Stimulated activated CD8-positive, alpha-beta memory T cell treated with anti-CD3 and anti-CD28 coated beads, Interleukin-7, amount 100 ng/mL, for 1 hour (primary cell): ENCODE results near the gene ALOX12B.
"Not testable (repeated sequence)": the region's sequence is repeated elsewhere in the genome, so short reads cannot be mapped to it uniquely, and the experiment has no call there.

ENCODE experiments used
- DNase-seq, 2 donors: peaks; one replicate each; pipeline ENCODE4 v3.0.0-alpha.2; 2020; ENCODE audit warnings: low read depth in 2 of 2

The ALOX12B gene

GRCh38 chr17:8082292-8082691 is 5.2 kb downstream of the ALOX12B start:
- no peak for DNase-seq

GRCh38 chr17:8081876-8082275 is 5.6 kb downstream of the ALOX12B start:
- DNase-seq = no peak

GRCh38 chr17:8080799-8081219 is 6.7 kb downstream of the ALOX12B start:
- DNase-seq = no peak

GRCh38 chr17:8080208-8080798 is 7.2 kb downstream of the ALOX12B start:
- no peak for DNase-seq

GRCh38 chr17:8079291-8080207 is 8.0 kb downstream of the ALOX12B start:
- peak; percentile 50 to 64 for DNase-seq

- DNase-seq = not testable (repeated sequence)
These were observed 9.6 kb downstream of the ALOX12B start for GRCh38 chr17:8077939-8078338.

GRCh38 chr17:8076502-8077266 is 10.8 kb downstream of the ALOX12B start:
- no peak for DNase-seq

GRCh38 chr17:8075574-8076342 is 11.8 kb downstream of the ALOX12B start:
- no peak for DNase-seq

GRCh38 chr17:8075081-8075480 is 12.4 kb downstream of the ALOX12B start:
- no peak for DNase-seq

- DNase-seq = no peak
These were observed 13.0 kb downstream of the ALOX12B start for GRCh38 chr17:8074554-8074953.

GRCh38 chr17:8073627-8074484 is 13.7 kb downstream of the ALOX12B start:
- DNase-seq = peak; percentile 64 to 81

- DNase-seq = no peak
These were observed 14.6 kb downstream of the ALOX12B start for GRCh38 chr17:8072729-8073461.

- no peak for DNase-seq
These were observed 15.2 kb downstream of the ALOX12B start for GRCh38 chr17:8072341-8072728.

GRCh38 chr17:8071496-8071895 is 16.0 kb downstream of the ALOX12B start:
- DNase-seq = no peak

- no peak for DNase-seq
These were observed 18.0 kb downstream of the ALOX12B start for GRCh38 chr17:8069587-8069860.

GRCh38 chr17:8068736-8069586 is 18.6 kb downstream of the ALOX12B start:
- no peak for DNase-seq

- no peak for DNase-seq
These were observed 19.7 kb downstream of the ALOX12B start for GRCh38 chr17:8067806-8068205.

- no peak for DNase-seq
These were observed 20.4 kb downstream of the ALOX12B start for GRCh38 chr17:8066841-8067775.
